ENCODE results near the gene NQO1. TPM values are rescaled to one million over a fixed set of nuclear protein-coding genes. Genes with fewer than 3 reads are reported as not detected.

Gene NQO1
- total and polyA plus RNA-seq, 9 of the 15 experiments (the other 6 are each of a cell fraction or from before 2014, with no cell fraction given): 96.7 to 198 (median 122) TPM

- intact Hi-C loops (cut with micrococcal nuclease) (no loop called here), in situ Hi-C loops (cut with MboI) (no loop called here)
- DNase-seq (ENCODE audit: extremely low read depth in 1 of 4, low spot score in 3 of 4): no peak
- Histone ChIP-seq H3K4me2 (ENCODE audit: insufficient read depth, low read length) (no peak overlapping the region), H3K9ac (ENCODE audit: insufficient read depth in 1 of 2, low read depth in 2 of 2, low read length in 2 of 2) (no peak overlapping the region), H3K27ac (ENCODE audit: extremely low read depth, low read depth, low read length) (no peak overlapping the region), H3K4me3 (no peak overlapping the region), H3K4me1 (replicated peaks in 1 of 2; ENCODE audit: control insufficient read depth in 2 of 2, insufficient read depth in 2 of 2, low read length in 2 of 2) (peaks cover 0 to 6% of the 10 kb centered on the region in 2 experiments; a peak in 2 of 5 replicates), H3K79me2 (ENCODE audit: control insufficient read depth, insufficient read depth, low read length) (peaks cover 6% of the 10 kb centered on the region; the same call in 2 of the 3 replicates), H3K9me1 (ENCODE audit: control insufficient read depth, insufficient read depth, low read length) (no peaks in the 10 kb centered on the region), H3K36me3 (ENCODE audit: control insufficient read depth, insufficient read depth, low read length) (peaks cover 55% of the 10 kb centered on the region; the same call in 1 of the 3 replicates), H3K9me3 (replicated peaks; ENCODE audit: control insufficient read depth, insufficient read depth, low read depth, low read length) (no peaks in the 10 kb centered on the region), H4K20me1 (replicated peaks; ENCODE audit: control insufficient read depth, insufficient read depth, low read length) (no peaks in the 10 kb centered on the region), H3K27me3 (ENCODE audit: control insufficient read depth in 2 of 2, insufficient read depth in 2 of 2, low read length in 2 of 2) (no peaks in the 10 kb centered on the region; a peak in 1 of 5 replicates), H2AFZ (ENCODE audit: low read depth, low read length) (no peak overlapping the region)
- no peak for ATAC-seq
- no TSS peak for BruUV-seq (replicated peaks)
- CTCF ChIA-PET (ENCODE audit: low intra/inter-chr PET ratio): no interaction called here
- TF ChIP-seq RBM15 (IDR thresholded peaks at IDR 0.05; ENCODE audit: insufficient read depth, low read length) (no peak), GTF3C2 (IDR thresholded peaks at IDR 0.05; ENCODE audit: borderline replicate concordance, extremely low read depth, insufficient read length) (no peak), DDX20 (tag; IDR thresholded peaks at IDR 0.05; ENCODE audit: low read depth) (no peak), CGGBP1 (CRISPR knock-in tag; IDR thresholded peaks at IDR 0.05) (no peak), MYNN (IDR thresholded peaks at IDR 0.05) (no peak), MYNN (CRISPR knock-in tag; IDR thresholded peaks at IDR 0.05) (no peak), FOXK2 (conservative IDR thresholded peaks at IDR 0.05 in 1 of 2, IDR thresholded peaks at IDR 0.05 in 1 of 2; ENCODE audit: low read depth in 2 of 2) (no peak), ZNF12 (CRISPR knock-in tag; IDR thresholded peaks at IDR 0.05) (no peak), NFRKB (IDR thresholded peaks at IDR 0.05; ENCODE audit: low read depth) (no peak)
- POLR2A ChIA-PET: interaction anchor here (1.1 to 1.5 kb wide), 2 partner anchors 10 to 11 kb away, joined by 3 to 11 read pairs; partner anchors contain the start of gene NQO1
- no peak for FAIRE-seq
- WGBS (ENCODE audit: insufficient coverage, low coverage, missing lambda C conversion rate): 87% methylated on average over 6 of the region's 6 CpGs
Measured at GRCh38 chr16:69717066-69717465, 9.3 kb downstream of the NQO1 start.

Data from K562 (cell line).